MG63 (cell line): ENCODE data around the gene TPCN2. TPM values are rescaled to one million over a fixed set of nuclear protein-coding genes. Genes with fewer than 3 reads are reported as not detected.
A peak's percentile ranks its signal among the peaks of the same experiment; 100 is the strongest.

Experiments used
- DNase-seq: peaks from one replicate; pipeline ENCODE4 v3.0.0-alpha.2; 2020
- H3K27me3 ChIP-seq: fragments of 250-450 bp; sonication (Bioruptor Pico); 2 replicates; pipeline ENCODE4 v1.5.1; 2020; ENCODE audit warnings: mild to moderate bottlenecking, moderate library complexity
- H3K36me3 ChIP-seq: fragments of 250-450 bp; sonication (Bioruptor Pico); 2 replicates; pipeline ENCODE4 v1.5.1; 2020; ENCODE audit warnings: mild to moderate bottlenecking, moderate library complexity
- H3K4me3 ChIP-seq: fragments of 250-450 bp; sonication (Bioruptor Pico); 2 replicates; pipeline ENCODE4 v1.5.1; 2020; ENCODE audit warnings: mild to moderate bottlenecking, moderate library complexity
- H3K9me3 ChIP-seq: fragments of 250-450 bp; sonication (Bioruptor Pico); 2 replicates; pipeline ENCODE4 v1.5.1; 2020; ENCODE audit warnings: mild to moderate bottlenecking, moderate library complexity
- total RNA-seq: library from RNA; depleted of rRNA; stranded (reverse); fragments of >200 nt; shearing (Covaris generic); gene quantifications from 2 replicates; pipeline ENCODE4 v1.2.3, GENCODE V29; 2014; ENCODE audit warnings: low replicate concordance

Gene TPCN2
- total RNA-seq, 1 experiment from 2014 or later: 5.4 TPM

DNA sequence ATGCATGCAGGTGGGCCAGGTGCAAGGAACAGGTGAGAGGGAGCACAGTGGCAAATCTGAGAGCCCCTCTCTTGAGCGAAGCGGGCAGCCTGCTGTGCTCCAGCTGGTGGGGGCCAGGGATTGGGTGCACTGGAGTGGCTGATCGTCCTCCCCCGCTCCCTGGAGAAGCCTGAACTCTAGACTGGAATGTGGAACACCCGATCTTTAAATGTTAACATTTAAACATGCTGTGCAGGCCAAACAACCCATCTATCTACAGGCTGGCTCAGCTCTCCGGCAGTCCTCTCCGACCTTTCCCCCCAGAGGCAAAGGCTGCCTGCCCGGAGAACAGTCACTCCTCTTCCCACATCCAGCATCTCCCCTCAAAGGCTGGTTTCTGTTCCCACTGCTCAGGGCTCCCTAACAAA is 40.8 kb upstream of the TPCN2 start:
- peak; percentile 65 for DNase-seq
- H3K36me3 ChIP-seq: no peaks in the 10 kb centered on the region
- H3K4me3 ChIP-seq: no peak overlapping the region
- no peaks in the 10 kb centered on the region for H3K27me3 ChIP-seq
- no peaks in the 10 kb centered on the region for H3K9me3 ChIP-seq

GRCh38 chr11:69008737-69009440 is 39.8 kb upstream of the TPCN2 start:
- DNase-seq: peak; percentile 98
- H3K4me3 ChIP-seq: no peak overlapping the region
- no peaks in the 10 kb centered on the region for H3K9me3 ChIP-seq
- H3K36me3 ChIP-seq: no peaks in the 10 kb centered on the region
- H3K27me3 ChIP-seq: no peaks in the 10 kb centered on the region

DNA sequence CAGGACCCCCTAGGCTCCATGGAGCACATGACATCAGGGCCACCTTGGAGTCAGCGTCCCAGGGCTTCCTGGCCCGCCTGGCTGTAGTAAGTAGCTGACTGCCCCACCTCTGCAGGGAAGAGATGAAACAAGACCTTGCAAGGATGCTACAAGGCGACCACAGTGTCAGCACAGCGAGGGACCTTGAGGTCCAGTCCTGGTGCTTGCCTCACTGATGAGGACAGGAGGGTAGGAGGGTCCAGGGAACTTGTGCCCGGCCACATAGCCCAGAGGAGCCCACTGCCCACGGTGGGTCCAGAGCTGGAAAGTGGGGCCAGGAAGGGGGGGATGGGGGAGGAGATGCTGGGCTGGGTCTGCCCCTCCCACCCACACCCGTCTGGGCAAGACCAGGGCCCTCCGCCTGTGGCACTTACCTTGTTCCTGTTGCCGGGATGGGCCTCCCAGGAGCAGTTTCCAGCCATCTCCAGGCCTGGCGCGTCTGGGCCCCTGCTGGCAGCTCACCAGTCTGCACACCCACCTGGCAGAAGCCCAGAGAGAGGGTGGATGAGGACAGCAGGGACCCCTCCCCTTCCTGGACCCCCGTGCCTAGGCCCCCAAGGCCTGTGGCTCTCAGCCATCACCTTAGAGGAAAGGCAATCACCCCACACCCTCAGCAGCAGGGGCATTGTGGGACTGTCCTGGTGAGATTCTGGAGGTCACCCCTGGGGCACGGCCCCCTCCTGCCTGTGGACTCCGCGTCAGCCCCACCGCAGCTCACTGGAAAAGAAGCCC is 39.1 kb upstream of the TPCN2 start:
- no peak for DNase-seq
- Histone ChIP-seq H3K36me3 (no peaks in the 10 kb centered on the region), H3K27me3 (no peaks in the 10 kb centered on the region), H3K4me3 (no peak overlapping the region), H3K9me3 (no peaks in the 10 kb centered on the region)

GRCh38 chr11:69010361-69010891 is 38.3 kb upstream of the TPCN2 start:
- Histone ChIP-seq H3K27me3 (no peaks in the 10 kb centered on the region), H3K4me3 (no peak overlapping the region), H3K9me3 (no peaks in the 10 kb centered on the region), H3K36me3 (no peaks in the 10 kb centered on the region)
- no peak for DNase-seq

- no peak overlapping the region for H3K4me3 ChIP-seq
- H3K36me3 ChIP-seq: no peaks in the 10 kb centered on the region
- no peaks in the 10 kb centered on the region for H3K9me3 ChIP-seq
- DNase-seq: no peak
- no peaks in the 10 kb centered on the region for H3K27me3 ChIP-seq
Measured at GRCh38 chr11:69010964-69011623, 37.6 kb upstream of the TPCN2 start.

GRCh38 chr11:69011624-69012091 is 37.1 kb upstream of the TPCN2 start:
- H3K27me3 ChIP-seq: no peaks in the 10 kb centered on the region
- no peaks in the 10 kb centered on the region for H3K9me3 ChIP-seq
- no peak overlapping the region for H3K4me3 ChIP-seq
- DNase-seq: no peak
- no peaks in the 10 kb centered on the region for H3K36me3 ChIP-seq

DNA sequence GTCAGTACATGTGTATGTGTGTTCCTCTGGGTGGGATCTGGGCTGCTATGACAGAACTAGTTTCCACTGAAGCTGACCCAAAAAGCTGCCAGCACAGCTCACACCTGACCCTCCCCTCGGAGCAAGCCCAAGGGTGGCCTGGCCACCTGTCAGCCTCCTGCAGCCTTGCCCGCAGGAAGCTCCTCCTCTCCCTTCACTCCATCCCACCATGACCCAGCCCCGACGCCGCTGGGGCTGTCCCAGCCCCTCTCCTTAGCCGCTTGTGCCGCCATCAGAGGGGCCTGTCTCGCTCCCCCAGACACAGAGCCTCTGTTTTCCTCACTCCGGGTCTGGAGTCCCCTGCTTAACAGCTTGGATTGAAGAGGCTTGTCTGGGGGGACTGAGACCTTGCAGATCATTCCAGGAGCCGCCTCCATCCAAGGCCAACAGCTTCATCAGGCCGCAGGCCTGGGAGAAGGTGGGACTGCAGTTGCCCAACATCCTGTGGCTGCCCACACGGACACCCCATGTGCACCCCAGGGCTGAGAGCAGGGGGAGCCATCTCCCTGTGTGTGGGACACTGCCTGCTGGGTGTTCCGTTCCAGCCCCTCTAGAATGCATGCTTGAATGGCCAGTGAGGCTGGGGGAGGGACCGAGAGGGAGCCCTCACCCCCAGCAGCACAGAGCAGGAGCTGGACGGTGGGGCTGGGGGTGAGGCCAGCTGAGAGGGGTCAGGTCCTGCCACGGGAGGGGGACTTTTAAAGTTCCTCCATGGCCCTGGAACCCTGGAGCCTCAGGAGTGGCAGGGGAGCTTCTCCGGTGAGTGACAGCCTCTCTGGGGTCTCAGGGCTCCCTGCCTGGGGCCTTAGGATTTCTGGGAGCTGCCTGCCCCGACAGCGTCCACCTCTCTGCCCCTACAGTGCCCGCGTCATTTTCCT is 36.4 kb upstream of the TPCN2 start:
- Histone ChIP-seq H3K4me3 (peak overlapping the region; percentile 31), H3K27me3 (no peaks in the 10 kb centered on the region), H3K36me3 (no peaks in the 10 kb centered on the region), H3K9me3 (no peaks in the 10 kb centered on the region)
- DNase-seq: no peak

DNA sequence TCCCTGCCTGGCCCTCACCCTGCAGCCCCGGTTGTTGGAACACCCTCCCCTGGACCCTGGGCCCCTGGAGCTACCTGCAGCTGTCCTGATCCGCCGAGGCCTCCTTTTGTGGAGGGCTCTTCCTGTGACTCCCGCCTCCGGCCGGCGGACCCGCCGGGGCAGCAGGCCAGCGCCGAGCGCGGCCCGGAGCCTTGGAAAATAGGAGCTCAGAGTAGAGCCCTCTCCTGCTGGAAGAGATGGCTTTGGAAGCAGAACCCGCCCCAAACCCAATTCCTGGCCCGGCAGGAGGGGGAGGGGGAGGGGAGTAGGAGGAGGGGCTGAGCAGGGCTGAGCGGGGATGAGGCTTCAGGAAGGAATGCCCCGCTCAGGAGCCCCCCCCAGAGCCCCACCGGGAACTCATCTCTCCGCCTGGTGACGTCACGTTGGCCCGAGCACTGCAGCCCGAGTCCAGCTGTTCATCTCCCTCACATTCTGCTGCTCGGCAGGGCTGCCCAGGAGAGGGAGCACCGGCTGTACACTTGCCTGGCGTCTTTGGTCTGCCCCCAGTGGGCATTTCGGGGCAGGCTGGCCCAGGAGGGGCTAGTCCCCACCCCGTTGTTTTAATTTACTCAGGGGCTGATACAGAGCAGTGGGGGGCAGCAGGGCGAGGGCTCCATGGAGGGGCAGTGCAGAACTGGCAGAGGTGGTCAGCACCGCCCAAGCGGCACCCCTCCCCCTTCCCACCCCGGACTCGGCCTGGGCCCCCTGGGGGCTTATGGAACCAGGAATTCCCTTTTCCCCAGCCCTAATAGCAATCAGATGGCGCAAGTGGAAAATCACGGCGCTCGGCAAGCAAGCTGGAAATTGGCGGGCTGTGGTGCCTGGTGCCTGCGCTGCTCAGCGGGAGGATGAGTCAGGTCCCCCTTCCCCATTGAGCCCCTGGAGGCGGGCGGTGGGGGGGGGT is 35.5 kb upstream of the TPCN2 start, which contains the start of gene MRGPRF:
Gene MRGPRF (minus strand): TSS at position 238 of the 943 bp plus-strand sequence. CDS start 3,345 bp downstream, outside the sequence.
- Histone ChIP-seq H3K4me3 (peak within 1 kb of the TSS; percentile 31), H3K27me3 (no peaks in the 10 kb centered on the region), H3K36me3 (no peaks in the 10 kb centered on the region), H3K9me3 (no peaks in the 10 kb centered on the region)
- DNase-seq: peak; percentile 83

DNA sequence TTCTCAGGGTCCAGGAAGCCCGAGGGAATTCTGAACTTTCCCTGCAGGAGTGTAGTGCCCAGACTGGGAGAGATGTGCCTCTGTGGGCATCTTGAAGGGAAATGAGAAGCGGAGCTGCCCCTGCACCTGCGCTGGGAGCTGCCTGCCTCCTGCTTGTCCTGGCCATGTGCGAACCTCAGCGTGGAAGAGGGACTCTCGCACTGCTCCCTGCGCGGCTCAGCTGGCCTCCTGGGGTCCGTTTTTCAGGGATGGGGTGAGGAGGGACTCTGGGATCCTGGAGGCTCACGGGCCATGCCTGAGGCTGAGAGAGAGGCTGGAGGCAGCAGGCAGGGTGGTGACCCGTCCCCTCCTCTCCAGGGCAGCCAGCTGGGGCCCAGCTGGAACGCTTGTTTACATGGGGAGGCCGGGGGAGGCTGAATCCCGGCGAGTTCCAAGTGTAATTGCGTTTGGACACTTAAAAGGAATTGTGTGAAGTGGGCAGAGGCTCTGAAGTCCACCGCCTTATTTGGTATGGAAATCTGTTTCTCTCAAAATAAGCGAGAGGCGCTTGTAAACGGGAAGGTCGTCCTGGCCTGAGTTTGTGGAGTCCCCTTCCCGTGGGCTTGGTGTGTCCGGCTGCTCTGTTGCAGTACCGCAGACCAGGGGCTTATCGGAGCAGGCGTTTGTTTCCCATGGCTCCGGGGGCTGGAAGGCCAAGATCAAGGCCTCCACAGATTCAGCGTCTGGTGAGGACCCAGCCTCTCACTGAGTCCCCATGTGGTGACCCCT is 34.5 kb upstream of the TPCN2 start:
- Histone ChIP-seq H3K4me3 (no peak overlapping the region), H3K9me3 (no peaks in the 10 kb centered on the region), H3K36me3 (no peaks in the 10 kb centered on the region), H3K27me3 (no peaks in the 10 kb centered on the region)
- peak; percentile 47 for DNase-seq

GRCh38 chr11:69014898-69015549 is 33.7 kb upstream of the TPCN2 start:
- Histone ChIP-seq H3K4me3 (no peak overlapping the region), H3K9me3 (no peaks in the 10 kb centered on the region), H3K27me3 (no peaks in the 10 kb centered on the region), H3K36me3 (no peaks in the 10 kb centered on the region)
- no peak for DNase-seq

DNA sequence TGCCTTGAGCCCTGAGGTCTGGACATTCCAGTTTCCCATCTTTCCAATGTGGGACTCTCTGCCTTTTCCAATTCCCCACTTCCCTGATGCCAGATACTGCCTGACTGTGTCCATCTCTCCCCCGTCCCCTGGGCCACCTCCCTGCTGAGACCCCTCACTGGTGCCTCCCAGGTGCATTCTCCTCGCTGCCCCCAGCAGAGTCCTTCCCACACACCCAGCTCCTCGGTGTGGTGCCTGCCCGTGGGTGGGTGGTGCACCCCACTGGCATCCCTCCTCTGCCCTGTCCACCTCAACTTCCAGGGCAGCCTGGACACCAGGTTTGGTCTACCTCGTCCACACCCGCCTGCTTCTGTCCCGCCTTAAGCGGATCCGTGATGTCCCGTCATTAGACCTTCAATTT is 30.8 kb upstream of the TPCN2 start:
- Histone ChIP-seq H3K36me3 (no peaks in the 10 kb centered on the region), H3K4me3 (no peak overlapping the region), H3K27me3 (no peaks in the 10 kb centered on the region), H3K9me3 (no peaks in the 10 kb centered on the region)
- no peak for DNase-seq

DNA sequence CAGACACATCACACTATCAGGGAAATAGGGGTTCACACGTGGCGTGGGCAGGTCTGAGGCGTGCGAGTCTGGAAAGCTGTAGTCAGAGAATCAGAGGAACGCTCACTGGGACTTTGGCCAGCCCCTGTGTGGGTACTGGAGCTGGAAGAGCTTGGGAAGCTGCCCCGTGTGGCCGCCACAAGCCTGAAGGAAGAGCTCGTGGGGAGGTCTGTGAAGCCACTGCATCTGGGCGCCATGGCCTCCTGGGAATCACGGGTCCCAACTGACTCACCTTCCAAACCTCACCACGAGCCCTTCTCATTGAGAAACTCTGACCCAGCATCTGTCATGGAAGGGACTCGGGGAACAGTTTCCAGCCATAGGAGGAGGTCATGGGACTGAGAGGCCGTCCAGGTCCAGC is 29.8 kb upstream of the TPCN2 start:
- no peak for DNase-seq
- H3K27me3 ChIP-seq: no peaks in the 10 kb centered on the region
- H3K9me3 ChIP-seq: no peaks in the 10 kb centered on the region

DNA sequence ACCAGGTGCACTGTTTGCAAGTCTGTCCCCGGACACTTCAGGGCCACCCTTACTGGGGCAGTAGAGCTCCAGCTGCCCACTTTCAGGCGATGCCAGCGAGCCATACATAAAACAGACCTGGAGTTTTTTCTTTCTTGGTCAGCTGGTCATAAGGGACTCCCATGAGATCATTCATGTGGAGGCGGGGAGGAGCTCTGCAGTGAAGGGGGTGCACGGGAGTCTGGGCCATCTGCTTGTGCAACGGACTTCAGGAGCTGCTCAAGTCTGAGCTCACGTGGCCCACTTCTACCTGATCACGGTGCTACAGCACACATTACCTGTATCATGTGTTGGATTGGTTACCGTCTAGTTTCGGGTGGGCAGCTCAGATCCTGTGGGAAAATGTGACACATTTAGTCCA is 26.5 kb upstream of the TPCN2 start:
- Histone ChIP-seq H3K27me3 (no peaks in the 10 kb centered on the region), H3K4me3 (no peak overlapping the region), H3K9me3 (no peaks in the 10 kb centered on the region), H3K36me3 (no peaks in the 10 kb centered on the region)
- no peak for DNase-seq

More for the DNA sequence above, 29.8 kb upstream of the TPCN2 start:
- Histone ChIP-seq H3K36me3 (no peaks in the 10 kb centered on the region), H3K4me3 (no peak overlapping the region)

DNA sequence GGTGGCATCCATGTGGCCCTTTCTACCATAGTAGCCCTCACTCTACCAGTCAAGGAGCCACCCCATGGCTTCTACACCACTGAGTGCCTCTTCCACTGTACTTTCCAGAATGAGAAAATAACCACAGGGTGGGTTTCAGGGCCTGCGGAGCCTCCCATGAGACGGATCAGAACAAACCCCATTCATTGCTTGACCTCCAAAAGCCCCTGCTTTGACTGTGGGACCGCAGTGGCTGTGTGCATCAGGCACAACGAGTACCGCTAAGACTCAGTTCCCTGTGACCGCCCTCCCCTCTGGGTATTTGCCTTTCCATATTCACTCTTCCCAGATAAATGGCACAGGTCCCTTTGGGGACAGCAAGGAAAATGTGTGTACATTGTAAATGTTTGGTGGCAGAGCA is 24.2 kb upstream of the TPCN2 start:
- Histone ChIP-seq H3K36me3 (no peaks in the 10 kb centered on the region), H3K27me3 (no peaks in the 10 kb centered on the region), H3K4me3 (no peak overlapping the region), H3K9me3 (no peaks in the 10 kb centered on the region)
- DNase-seq: no peak
